WI38 (cell line): ENCODE data around the gene PIK3C3.

Source experiments
- H3K4me3 ChIP-seq: 2 replicates; pipeline ENCODE4 v1.5.1; 2011; ENCODE audit warnings: low read depth, mild to moderate bottlenecking, control low read depth, low read length
- TF ChIP-seq, protein P1 (sequence below): IDR thresholded peaks from 2 replicates; pipeline ENCODE4 v1.5.1; 2012; ENCODE audit warnings: low read depth, mild to moderate bottlenecking, control low read depth, low read length

The PIK3C3 gene

DNA sequence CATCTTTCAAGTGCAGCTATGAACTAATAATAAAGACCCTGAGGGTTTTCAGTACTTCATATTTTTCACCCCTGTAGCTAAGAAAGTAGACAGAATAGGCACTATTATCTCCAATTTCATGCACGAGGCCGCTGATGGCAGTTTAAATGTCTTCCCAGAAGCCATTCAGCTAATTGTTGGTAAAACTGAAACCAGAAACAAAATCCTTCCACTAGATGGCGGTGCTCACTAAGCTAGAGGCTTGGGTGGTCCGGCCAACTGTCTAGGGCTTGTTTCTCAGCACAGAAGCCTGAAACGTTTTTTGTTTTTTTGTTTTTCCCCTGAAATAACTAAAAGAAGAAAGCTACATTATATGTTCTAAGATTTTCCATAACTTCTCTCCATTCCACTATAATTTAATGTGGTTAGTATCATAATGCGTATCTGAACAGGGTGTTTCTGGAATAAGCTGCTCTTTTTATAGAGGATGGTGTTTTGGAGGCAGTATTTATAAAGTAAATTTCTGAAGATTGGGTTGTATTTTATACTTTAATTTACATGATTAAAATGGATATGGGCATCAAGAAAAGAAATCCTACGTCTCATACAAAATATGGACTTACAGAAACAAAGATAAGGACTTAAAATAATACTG lies 159.4 kb downstream of the PIK3C3 start:
- TF ChIP-seq, protein P1, sequence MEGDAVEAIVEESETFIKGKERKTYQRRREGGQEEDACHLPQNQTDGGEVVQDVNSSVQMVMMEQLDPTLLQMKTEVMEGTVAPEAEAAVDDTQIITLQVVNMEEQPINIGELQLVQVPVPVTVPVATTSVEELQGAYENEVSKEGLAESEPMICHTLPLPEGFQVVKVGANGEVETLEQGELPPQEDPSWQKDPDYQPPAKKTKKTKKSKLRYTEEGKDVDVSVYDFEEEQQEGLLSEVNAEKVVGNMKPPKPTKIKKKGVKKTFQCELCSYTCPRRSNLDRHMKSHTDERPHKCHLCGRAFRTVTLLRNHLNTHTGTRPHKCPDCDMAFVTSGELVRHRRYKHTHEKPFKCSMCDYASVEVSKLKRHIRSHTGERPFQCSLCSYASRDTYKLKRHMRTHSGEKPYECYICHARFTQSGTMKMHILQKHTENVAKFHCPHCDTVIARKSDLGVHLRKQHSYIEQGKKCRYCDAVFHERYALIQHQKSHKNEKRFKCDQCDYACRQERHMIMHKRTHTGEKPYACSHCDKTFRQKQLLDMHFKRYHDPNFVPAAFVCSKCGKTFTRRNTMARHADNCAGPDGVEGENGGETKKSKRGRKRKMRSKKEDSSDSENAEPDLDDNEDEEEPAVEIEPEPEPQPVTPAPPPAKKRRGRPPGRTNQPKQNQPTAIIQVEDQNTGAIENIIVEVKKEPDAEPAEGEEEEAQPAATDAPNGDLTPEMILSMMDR = peak; percentile 63
- no peak overlapping the region for H3K4me3 ChIP-seq

GRCh38 chr18:42126586-42126985 lies 171.6 kb downstream of the PIK3C3 start:
- H3K4me3 ChIP-seq = no peak overlapping the region
- TF ChIP-seq, protein P1 = no peak

DNA sequence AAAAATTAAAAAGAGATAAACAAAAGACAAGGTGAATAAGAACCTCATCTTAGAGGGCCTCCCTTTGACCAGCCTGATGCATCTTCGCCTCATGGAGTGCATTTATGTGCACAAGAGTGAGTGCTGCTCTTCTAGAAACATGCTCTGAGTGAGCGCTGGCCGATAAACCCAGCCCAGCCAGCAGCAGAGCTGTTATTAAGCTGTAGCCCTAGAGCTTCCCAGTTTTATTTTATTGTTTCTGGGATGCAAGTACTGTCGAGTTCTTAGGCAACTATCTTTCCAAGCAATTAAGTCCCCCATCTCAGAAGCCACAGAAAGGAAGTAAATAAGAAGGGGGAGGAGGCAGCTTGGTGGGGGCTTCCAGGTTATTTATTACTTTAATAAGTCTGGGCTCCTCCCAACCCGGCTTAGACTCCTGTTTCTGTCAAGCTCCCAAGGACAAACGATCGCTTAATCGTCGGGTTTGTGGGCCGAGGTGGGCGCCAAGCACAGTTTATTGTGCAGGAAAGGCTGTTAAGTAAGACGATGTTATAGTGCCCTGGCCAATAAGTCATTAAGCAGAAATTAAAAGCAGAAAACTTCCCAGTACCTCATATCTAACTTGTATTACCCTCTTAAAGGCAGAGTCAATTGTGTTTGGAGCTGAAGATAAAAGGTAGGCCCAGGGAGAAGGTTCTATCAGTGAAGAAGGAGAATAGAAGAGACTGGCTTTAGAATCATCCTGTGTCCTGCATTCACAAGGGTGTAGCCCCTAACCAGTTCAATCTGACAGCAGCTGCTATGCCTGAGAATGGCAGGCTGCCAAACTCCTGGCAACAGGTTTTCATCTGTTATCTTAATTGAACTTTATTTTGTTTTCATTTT lies 176.3 kb downstream of the PIK3C3 start:
- H3K4me3 ChIP-seq = no peak overlapping the region
- TF ChIP-seq, protein P1 = no peak

GRCh38 chr18:42131930-42132244 lies 176.9 kb downstream of the PIK3C3 start:
- TF ChIP-seq, protein P1 = no peak
- H3K4me3 ChIP-seq = no peak overlapping the region
